ENCODE measurements around the gene PNLIPRP1. TPM values are rescaled to one million over a fixed set of nuclear protein-coding genes. Genes with fewer than 3 reads are reported as not detected.

The PNLIPRP1 gene
- total and polyA plus RNA-seq, 10 of the 15 experiments (the other 5 are each of a cell fraction or from before 2014, with no cell fraction given): 0.74 TPM; not detected in 9

DNA sequence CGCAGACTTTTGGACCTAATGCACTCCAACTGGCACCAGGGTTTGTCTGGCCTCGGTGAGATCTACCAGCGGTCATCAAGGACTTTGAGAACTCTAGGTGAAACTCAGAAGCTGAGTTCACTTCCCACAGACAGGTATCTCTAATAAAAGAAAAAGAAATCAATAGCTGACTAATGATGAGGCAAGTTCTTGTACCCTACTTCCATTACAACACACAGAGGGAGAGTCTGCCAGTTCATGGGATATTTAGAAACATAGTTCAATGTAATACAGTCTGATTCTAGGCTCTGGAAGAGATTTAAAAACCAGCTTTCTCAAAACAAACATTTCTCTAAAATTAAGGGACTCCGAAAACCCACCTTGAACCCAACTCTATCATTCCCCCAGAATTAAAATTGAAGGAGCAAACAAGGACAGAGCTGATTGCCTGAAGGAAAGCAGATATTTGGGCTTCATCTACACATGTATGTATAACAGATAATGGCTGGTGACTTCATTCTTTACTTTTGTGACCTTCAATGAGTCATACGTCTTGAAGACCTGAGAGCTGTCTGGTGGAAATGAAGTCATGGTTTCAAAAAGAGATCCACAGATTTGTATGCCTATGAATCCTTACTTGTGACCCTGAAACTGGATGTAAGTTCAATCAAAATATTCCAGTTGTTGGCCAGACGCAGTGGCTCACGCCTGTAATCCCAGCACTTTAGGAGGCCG lies 2.7 kb upstream of the PNLIPRP1 start (continued):
- TF ChIP-seq, protein P1, sequence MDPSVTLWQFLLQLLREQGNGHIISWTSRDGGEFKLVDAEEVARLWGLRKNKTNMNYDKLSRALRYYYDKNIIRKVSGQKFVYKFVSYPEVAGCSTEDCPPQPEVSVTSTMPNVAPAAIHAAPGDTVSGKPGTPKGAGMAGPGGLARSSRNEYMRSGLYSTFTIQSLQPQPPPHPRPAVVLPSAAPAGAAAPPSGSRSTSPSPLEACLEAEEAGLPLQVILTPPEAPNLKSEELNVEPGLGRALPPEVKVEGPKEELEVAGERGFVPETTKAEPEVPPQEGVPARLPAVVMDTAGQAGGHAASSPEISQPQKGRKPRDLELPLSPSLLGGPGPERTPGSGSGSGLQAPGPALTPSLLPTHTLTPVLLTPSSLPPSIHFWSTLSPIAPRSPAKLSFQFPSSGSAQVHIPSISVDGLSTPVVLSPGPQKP (IDR thresholded peaks at IDR 0.05; ENCODE audit: low read depth, low read length): no peak
- TF ChIP-seq ETV6 (conservative IDR thresholded peaks at IDR 0.05 in 1 of 2, IDR thresholded peaks at IDR 0.05 in 1 of 2; ENCODE audit: borderline replicate concordance in 1 of 2, low read depth in 1 of 2) (no peak), MTA2 (IDR thresholded peaks at IDR 0.05; ENCODE audit: low read depth) (no peak), ESRRA (IDR thresholded peaks at IDR 0.05; ENCODE audit: low read length) (no peak), MYB (IDR thresholded peaks at IDR 0.05; ENCODE audit: borderline replicate concordance, low read depth, low read length) (no peak), KLF5 (IDR thresholded peaks at IDR 0.05; ENCODE audit: partially characterized antibody) (no peak), RELA (IDR thresholded peaks at IDR 0.05; ENCODE audit: borderline replicate concordance, partially characterized antibody) (no peak)

DNA sequence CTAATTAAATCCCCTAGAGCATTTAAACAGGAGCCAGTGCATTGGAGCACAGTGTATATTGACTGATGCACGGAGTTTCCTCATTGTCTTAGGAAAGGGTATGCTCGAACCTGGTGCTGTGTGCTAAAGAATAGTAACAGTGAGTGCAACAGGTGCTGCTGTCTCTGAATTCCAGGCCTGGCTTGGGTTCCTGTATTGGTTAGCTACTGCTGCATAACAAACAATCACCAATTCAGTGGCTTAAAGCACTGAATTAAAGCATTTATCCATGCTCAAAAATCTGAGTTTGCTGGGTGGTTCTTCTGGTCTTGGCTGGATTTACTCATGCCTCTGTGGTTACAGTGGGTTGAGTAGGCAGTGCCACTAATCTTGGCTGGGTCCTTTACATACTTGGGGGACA lies 1.8 kb upstream of the PNLIPRP1 start:
- no peak overlapping the region for H3K27ac ChIP-seq (ENCODE audit: control insufficient read depth, insufficient read depth)
- ChIA-PET RAD21 (ENCODE audit: unreplicated experiment) (no interaction called here), POLR2A (no interaction called here), CTCF (no interaction called here), SMC1A (ENCODE audit: uncharacterized antibody, unreplicated experiment) (no interaction called here)
- ATAC-seq (no peak), DNase-seq (ENCODE audit: low read depth, low spot score) (no peak), FAIRE-seq (no peak)
- no TSS peak for BruUV-seq (replicated peaks)
- H3K4me2 ChIP-seq (ENCODE audit: control insufficient read depth, insufficient read depth): no peak overlapping the region
- H3K36me3 ChIP-seq (ENCODE audit: control insufficient read depth in 2 of 2, insufficient read depth in 2 of 2, low read length in 1 of 2): no peaks in the 10 kb centered on the region
- H4K20me1 ChIP-seq (ENCODE audit: control insufficient read depth, insufficient read depth): no peaks in the 10 kb centered on the region
- no peak overlapping the region for H3K4me3 ChIP-seq
- no peak overlapping the region for H3K9ac ChIP-seq (ENCODE audit: control insufficient read depth, insufficient read depth, low read length)
- H2AFZ ChIP-seq (ENCODE audit: control insufficient read depth, low read depth, low read length): no peak overlapping the region
- no peaks in the 10 kb centered on the region for H3K4me1 ChIP-seq (ENCODE audit: control insufficient read depth, insufficient read depth, low read length)
- no peaks in the 10 kb centered on the region for H3K9me3 ChIP-seq (replicated peaks; ENCODE audit: control insufficient read depth, insufficient read depth, low read length)
- H3K27me3 ChIP-seq (replicated peaks in 1 of 2; ENCODE audit: control insufficient read depth in 2 of 2, insufficient read depth in 2 of 2, low read length in 1 of 2): no peaks in the 10 kb centered on the region
- WGBS (ENCODE audit: insufficient coverage, insufficient replicate concordance, low lambda C conversion rate, missing lambda C conversion rate): 0% methylated on average over 2 of the region's 2 CpGs
- in situ Hi-C loops (cut with MboI): no loop called here
- H3K79me2 ChIP-seq (ENCODE audit: control insufficient read depth, insufficient read depth, low read length): no peaks in the 10 kb centered on the region
- intact Hi-C loops (cut with micrococcal nuclease; ENCODE audit: unreplicated experiment): no loop called here
- no peak for TF ChIP-seq RAD21 (IDR thresholded peaks at IDR 0.05; ENCODE audit: insufficient read depth, low read depth, low read length)
- TF ChIP-seq RFX5 (IDR thresholded peaks at IDR 0.05; ENCODE audit: low read depth, low read length): no peak
- no peak for TF ChIP-seq ZNF207 (IDR thresholded peaks at IDR 0.05; ENCODE audit: borderline replicate concordance)
- TF ChIP-seq ZNF274 (IDR thresholded peaks at IDR 0.05; ENCODE audit: insufficient read depth, insufficient read length): no peak
- TF ChIP-seq, protein P2, sequence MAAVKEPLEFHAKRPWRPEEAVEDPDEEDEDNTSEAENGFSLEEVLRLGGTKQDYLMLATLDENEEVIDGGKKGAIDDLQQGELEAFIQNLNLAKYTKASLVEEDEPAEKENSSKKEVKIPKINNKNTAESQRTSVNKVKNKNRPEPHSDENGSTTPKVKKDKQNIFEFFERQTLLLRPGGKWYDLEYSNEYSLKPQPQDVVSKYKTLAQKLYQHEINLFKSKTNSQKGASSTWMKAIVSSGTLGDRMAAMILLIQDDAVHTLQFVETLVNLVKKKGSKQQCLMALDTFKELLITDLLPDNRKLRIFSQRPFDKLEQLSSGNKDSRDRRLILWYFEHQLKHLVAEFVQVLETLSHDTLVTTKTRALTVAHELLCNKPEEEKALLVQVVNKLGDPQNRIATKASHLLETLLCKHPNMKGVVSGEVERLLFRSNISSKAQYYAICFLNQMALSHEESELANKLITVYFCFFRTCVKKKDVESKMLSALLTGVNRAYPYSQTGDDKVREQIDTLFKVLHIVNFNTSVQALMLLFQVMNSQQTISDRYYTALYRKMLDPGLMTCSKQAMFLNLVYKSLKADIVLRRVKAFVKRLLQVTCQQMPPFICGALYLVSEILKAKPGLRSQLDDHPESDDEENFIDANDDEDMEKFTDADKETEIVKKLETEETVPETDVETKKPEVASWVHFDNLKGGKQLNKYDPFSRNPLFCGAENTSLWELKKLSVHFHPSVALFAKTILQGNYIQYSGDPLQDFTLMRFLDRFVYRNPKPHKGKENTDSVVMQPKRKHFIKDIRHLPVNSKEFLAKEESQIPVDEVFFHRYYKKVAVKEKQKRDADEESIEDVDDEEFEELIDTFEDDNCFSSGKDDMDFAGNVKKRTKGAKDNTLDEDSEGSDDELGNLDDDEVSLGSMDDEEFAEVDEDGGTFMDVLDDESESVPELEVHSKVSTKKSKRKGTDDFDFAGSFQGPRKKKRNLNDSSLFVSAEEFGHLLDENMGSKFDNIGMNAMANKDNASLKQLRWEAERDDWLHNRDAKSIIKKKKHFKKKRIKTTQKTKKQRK (IDR thresholded peaks at IDR 0.05; ENCODE audit: low read depth, low read length): no peak
- no peak for TF ChIP-seq EGR1 (IDR thresholded peaks at IDR 0.05; ENCODE audit: borderline replicate concordance in 1 of 2, low read depth in 2 of 2, low read length in 2 of 2)
- TF ChIP-seq, protein P3, sequence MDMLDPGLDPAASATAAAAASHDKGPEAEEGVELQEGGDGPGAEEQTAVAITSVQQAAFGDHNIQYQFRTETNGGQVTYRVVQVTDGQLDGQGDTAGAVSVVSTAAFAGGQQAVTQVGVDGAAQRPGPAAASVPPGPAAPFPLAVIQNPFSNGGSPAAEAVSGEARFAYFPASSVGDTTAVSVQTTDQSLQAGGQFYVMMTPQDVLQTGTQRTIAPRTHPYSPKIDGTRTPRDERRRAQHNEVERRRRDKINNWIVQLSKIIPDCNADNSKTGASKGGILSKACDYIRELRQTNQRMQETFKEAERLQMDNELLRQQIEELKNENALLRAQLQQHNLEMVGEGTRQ (IDR thresholded peaks at IDR 0.05; ENCODE audit: borderline replicate concordance, low read depth, low read length): no peak
- TF ChIP-seq SREBF1 (IDR thresholded peaks at IDR 0.05; ENCODE audit: low read length): no peak
- no peak for TF ChIP-seq IKZF1 (conservative IDR thresholded peaks at IDR 0.05)
